HPDE6-E6E7 (cell line): ENCODE results near the gene NDUFAF7.
"Not testable (repeated sequence)": the region's sequence is repeated elsewhere in the genome, so short reads cannot be mapped to it uniquely, and the experiment has no call there.

ENCODE experiments used
- DNase-seq: peaks from one replicate; pipeline ENCODE4 v3.0.0; 2011; ENCODE audit warnings: missing footprints; ENCODE audit errors: extremely low spot score

Gene NDUFAF7

GRCh38 chr2:37231241-37232130 lies at the start of gene NDUFAF7, which contains the start of gene CEBPZ:
TSS of gene NDUFAF7 (plus strand) at chr2:37231658. CDS start at chr2:37231706, 48 bp downstream.
TSS of gene CEBPZ (minus strand) at chr2:37231596. CDS start at chr2:37231567, 29 bp downstream.
- peak; percentile 97 for DNase-seq

GRCh38 chr2:37181726-37182684 lies 49.5 kb upstream of the NDUFAF7 start:
- DNase-seq, result no peak

- no peak for DNase-seq
Measured at GRCh38 chr2:37188570-37188969, 42.9 kb upstream of the NDUFAF7 start, which contains the start of gene SULT6B1. TSS of gene SULT6B1 (minus strand) at chr2:37188670. CDS start at chr2:37188640, 30 bp downstream.

- peak; percentile 82 for DNase-seq
Measured at GRCh38 chr2:37189452-37190153, 41.9 kb upstream of the NDUFAF7 start.

GRCh38 chr2:37190290-37190689 lies 41.2 kb upstream of the NDUFAF7 start:
- DNase-seq, result no peak

GRCh38 chr2:37191253-37191652 lies 40.2 kb upstream of the NDUFAF7 start:
- no peak for DNase-seq

- DNase-seq, result no peak
Measured at GRCh38 chr2:37191747-37192146, 39.7 kb upstream of the NDUFAF7 start.

- DNase-seq, result no peak
Measured at GRCh38 chr2:37192551-37192950, 38.9 kb upstream of the NDUFAF7 start.

GRCh38 chr2:37195862-37196319 lies 35.6 kb upstream of the NDUFAF7 start:
- not testable (repeated sequence) for DNase-seq

GRCh38 chr2:37196320-37197195 lies 34.9 kb upstream of the NDUFAF7 start, which contains the start of gene CEBPZOS:
TSS of gene CEBPZOS (plus strand) at chr2:37196496. CDS start at chr2:37199705, 3,209 bp downstream.
- DNase-seq, result peak; percentile 80

GRCh38 chr2:37198681-37199065 lies 32.8 kb upstream of the NDUFAF7 start:
- no peak for DNase-seq

- no peak for DNase-seq
Measured at GRCh38 chr2:37201208-37201607, 30.2 kb upstream of the NDUFAF7 start.

GRCh38 chr2:37201766-37202165 lies 29.7 kb upstream of the NDUFAF7 start:
- no peak for DNase-seq

- no peak for DNase-seq
Measured at GRCh38 chr2:37203708-37204107, 27.8 kb upstream of the NDUFAF7 start.

- DNase-seq, result not testable (repeated sequence)
Measured at GRCh38 chr2:37205071-37205661, 26.3 kb upstream of the NDUFAF7 start.

GRCh38 chr2:37205689-37206341 lies 25.6 kb upstream of the NDUFAF7 start:
- no peak for DNase-seq

GRCh38 chr2:37206760-37207159 lies 24.7 kb upstream of the NDUFAF7 start:
- DNase-seq, result not testable (repeated sequence)

- no peak for DNase-seq
Measured at GRCh38 chr2:37211212-37211611, 20.2 kb upstream of the NDUFAF7 start.

- DNase-seq, result no peak
Measured at GRCh38 chr2:37211939-37212338, 19.5 kb upstream of the NDUFAF7 start.
